ENCODE data around the gene RPS6KA4.
"Not testable (repeated sequence)": the region's sequence is repeated elsewhere in the genome, so short reads cannot be mapped to it uniquely, and the experiment has no call there.

RPS6KA4 gene

GRCh38 chr11:64358907-64359711 lies at the start of gene RPS6KA4:
TSS of gene RPS6KA4 (plus strand) at chr11:64359162. CDS start at chr11:64359236, 74 bp downstream.
- peak in 1 of 2 donors; percentile 13 for DNase-seq

DNA sequence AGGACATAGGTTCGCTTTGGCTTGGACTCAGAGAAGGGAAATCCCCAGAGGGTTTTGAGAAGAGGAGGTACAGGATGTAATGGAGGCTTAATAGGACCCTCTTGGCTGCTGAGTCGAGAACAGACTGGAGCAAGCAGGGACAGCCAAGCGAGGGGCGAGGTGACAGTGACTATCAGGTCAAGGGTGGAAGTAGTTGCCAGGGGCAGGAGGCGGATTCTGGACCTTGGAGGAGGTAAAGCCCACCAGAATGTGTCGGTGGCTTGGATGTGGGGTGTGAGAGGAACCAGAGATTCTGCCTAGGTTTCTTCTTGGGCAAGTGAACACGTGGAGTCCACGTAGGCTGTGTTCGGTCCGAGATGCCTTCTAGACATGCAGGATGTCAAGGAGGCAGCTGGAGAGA lies 46.0 kb upstream of the RPS6KA4 start:
- no peak for DNase-seq

DNA sequence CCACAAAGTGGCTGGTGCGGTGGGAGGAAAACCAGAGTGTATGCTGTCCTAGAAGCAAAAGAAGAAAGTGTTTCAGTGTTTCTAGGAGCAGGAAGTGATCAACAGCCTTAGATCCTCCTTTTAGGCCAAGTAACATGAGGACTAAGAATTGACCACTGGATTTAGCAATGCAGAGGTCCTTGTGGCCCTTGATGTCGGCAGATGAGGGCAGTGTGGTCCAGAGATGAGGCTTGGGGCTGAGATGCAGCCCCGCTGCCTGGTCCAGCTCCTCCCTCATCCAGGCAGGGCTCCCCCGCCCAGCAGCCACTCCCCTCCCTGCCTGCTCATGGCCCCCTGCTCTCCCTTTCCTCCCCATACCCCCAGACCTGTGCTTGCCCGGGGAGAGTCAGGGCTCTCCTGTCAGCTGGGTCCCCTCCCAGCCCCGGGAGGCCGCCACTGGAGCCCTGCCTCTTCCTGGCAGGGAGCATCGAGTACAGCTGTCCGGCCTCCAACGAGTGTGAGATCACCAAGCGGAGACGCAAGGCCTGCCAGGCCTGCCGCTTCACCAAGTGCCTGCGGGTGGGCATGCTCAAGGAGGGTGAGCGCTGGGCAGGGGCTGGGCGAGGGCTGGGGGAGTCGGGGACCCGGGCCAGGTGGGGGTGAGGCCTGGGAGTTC lies 45.3 kb upstream of the RPS6KA4 start:
- no peak for DNase-seq

DNA sequence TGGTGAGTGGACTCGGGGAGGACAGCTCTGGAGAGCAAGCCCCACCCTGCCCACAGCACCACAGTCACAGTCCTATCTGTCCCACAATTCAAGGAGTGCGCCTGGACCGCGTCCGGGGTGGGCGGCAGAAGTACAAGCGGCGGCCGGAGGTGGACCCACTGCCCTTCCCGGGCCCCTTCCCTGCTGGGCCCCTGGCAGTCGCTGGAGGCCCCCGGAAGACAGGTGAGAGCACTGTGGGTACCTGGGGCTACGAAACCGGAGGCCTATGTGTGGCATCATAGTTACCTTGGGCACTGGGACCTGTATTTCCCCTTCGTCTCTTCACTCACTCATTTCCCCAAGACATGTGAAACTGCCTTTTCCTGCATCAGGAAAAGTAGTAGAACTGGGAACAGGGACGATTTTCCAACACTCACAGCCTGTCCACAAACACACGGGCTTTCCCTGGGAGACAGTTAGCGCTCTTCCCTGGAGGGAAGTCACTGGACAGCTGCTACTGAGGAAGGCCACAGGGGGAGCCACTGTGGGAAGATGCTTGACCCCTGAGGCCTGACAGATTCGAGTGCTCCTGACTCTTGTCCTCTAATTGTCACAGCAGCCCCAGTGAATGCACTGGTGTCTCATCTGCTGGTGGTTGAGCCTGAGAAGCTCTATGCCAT lies 44.7 kb upstream of the RPS6KA4 start:
- no peak for DNase-seq

GRCh38 chr11:64314805-64315561 lies 44.0 kb upstream of the RPS6KA4 start:
- no peak for DNase-seq

- DNase-seq: not testable (repeated sequence)
Observed at GRCh38 chr11:64315667-64316526, 43.1 kb upstream of the RPS6KA4 start.

GRCh38 chr11:64316672-64317324 lies 42.2 kb upstream of the RPS6KA4 start:
- no peak for DNase-seq

DNA sequence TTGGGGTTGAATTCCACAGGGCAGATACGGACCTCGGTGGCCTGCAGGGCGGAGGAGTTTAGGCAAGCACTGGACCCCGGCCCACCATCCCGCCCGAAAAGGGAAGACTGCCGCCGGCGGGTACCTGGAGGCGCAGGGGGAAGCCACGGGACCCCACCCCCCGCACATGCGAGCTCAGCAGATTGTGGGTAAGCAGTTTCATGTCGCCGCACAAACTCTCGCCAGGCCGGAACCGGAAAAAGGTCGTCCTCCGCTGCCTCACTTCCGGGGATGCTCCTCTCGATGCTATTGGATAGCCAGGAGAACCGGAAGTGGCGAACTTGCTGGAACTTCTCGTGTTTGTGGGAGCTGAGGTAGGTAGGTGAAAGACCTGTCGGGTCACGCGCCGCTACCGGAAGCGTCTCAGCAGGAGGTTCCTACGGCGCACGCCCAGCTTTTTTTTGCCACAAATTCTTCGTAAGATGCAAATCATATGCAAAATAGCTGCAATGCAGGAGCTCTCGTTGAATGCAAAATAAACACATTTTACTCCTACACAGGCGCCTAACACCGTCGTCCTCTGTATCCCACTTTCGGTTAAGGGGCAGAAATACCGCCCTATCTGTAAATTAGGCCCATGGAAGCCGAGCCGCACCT lies 41.5 kb upstream of the RPS6KA4 start, which contains the start of gene TRMT112:
TRMT112 (minus strand) TSS at position 235 of the 636 bp plus-strand sequence; CDS start at position 202, 33 bp downstream.
- DNase-seq: peak; percentile 84 to 87

DNA sequence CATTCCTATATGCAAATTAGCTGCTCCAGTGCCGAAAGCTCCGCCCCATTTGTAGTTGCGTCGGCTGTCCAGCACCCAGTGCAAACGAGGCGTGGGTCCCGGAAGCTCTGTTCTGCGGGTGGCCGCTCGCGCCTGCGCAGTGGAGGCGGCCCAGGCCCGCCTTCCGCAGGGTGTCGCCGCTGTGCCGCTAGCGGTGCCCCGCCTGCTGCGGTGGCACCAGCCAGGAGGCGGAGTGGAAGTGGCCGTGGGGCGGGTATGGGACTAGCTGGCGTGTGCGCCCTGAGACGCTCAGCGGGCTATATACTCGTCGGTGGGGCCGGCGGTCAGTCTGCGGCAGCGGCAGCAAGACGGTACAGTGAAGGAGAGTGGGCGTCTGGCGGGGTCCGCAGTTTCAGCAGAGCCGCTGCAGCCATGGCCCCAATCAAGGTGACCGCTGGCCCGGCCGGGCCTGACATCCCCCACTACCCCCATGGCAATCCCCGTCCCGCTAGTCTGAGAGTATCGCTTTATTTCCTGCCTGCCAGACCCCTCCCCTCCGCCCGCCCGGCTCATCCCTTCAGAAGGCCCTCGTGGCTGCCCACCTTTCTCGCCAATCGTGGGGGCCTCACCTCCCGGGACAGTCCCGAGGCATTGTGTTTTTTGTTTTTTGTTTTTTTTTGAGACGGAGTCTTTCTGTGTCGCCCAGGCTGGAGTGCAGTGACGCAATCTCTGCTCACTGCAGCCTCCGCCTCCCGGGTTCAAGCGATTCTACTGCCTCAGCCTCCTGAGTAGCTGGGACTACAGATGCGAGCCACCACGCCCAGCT lies 40.8 kb upstream of the RPS6KA4 start, which contains the start of gene PRDX5:
PRDX5 (plus strand) TSS at position 161 of the 805 bp plus-strand sequence; CDS start at position 256, 95 bp downstream.
- peak; percentile 87 to 93 for DNase-seq

GRCh38 chr11:64318766-64319761 lies 39.9 kb upstream of the RPS6KA4 start:
- no peak for DNase-seq

DNA sequence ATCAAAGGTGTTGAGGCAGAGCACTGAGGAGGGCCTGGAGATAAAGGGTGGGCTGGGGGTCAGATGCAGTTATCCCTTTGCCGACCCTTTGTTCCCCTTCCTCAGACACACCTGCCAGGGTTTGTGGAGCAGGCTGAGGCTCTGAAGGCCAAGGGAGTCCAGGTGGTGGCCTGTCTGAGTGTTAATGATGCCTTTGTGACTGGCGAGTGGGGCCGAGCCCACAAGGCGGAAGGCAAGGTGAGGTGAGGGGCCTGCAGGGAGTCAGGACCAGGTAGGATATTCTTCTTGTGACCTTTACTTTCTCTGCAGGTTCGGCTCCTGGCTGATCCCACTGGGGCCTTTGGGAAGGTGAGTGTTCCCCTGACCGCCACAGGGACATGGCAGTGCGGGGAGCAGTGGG lies 38.4 kb upstream of the RPS6KA4 start:
- no peak for DNase-seq

GRCh38 chr11:64321026-64321425 lies 37.9 kb upstream of the RPS6KA4 start:
- DNase-seq: no peak

GRCh38 chr11:64321533-64321932 lies 37.4 kb upstream of the RPS6KA4 start:
- no peak for DNase-seq

GRCh38 chr11:64322925-64323260 lies 36.1 kb upstream of the RPS6KA4 start:
- no peak for DNase-seq

GRCh38 chr11:64323373-64323772 lies 35.6 kb upstream of the RPS6KA4 start:
- DNase-seq: no peak

DNA sequence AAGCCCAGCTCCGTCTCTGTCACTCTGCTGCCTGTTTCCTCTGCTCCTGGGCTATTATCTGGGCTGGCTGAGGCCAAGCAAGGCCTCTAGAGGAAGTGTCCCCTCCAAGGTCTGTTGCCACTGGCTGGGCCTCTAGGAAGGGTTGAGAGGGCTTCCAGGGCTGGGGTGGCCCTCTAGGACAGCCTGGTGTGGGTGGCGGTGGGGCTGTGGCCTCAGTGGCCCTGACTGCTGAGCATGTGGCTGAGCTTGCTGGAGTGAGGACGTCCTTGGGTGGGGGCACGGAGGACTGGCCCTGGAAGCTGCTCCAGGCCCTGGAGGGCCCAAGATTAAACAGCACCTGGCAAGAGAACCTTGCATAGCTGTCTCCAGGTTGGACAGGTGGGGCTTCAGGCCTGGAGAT lies 35.0 kb upstream of the RPS6KA4 start:
- not testable (repeated sequence) for DNase-seq

- no peak for DNase-seq
Observed at GRCh38 chr11:64324692-64325469, 34.1 kb upstream of the RPS6KA4 start.

DNA sequence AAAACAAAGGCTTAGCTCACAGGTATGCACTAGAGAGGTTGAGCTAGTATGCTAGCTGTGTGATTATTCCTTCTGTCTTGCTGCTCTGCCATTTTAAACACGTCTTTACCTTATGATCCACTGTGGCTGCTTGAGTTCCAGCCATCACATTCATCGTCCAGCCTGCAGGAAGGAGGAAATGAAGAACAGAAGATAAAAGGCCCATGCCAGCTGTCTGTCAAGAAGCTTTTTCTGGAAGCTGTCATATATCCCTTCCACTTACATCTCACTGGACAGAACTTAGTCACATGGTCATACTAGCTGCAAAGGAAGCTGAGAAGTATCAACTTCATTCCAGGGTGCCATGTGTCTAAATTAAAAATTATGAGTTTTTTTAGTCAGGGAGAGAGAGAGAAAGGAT lies 31.6 kb upstream of the RPS6KA4 start:
- no peak for DNase-seq
